ENCODE data around the gene TRIM39.

TRIM39 gene

GRCh38 chr6:30328397-30328796 lies 1.7 kb downstream of the TRIM39 start:
- no peak for DNase-seq

- DNase-seq, result no peak
These were observed 2.6 kb downstream of the TRIM39 start for GRCh38 chr6:30329331-30329730.

- DNase-seq, result no peak
These were observed 5.3 kb downstream of the TRIM39 start for GRCh38 chr6:30331981-30332380.

- DNase-seq, result no peak
These were observed 7.5 kb downstream of the TRIM39 start for GRCh38 chr6:30334075-30334783.

GRCh38 chr6:30340589-30341054 lies 13.9 kb downstream of the TRIM39 start:
- no peak for DNase-seq

- no peak for DNase-seq
These were observed 14.5 kb downstream of the TRIM39 start for GRCh38 chr6:30341218-30341617.

- DNase-seq, result no peak
These were observed 15.0 kb downstream of the TRIM39 start for GRCh38 chr6:30341728-30342127.

GRCh38 chr6:30344191-30344867 lies 17.6 kb downstream of the TRIM39 start:
- no peak for DNase-seq

GRCh38 chr6:30344868-30345671 lies 18.3 kb downstream of the TRIM39 start, which contains the start of gene RPP21:
Gene RPP21 (plus strand): TSS chr6:30345156. CDS start chr6:30345172, 16 bp downstream.
- peak; percentile 70 for DNase-seq

- no peak for DNase-seq
These were observed 19.1 kb downstream of the TRIM39 start for GRCh38 chr6:30345852-30346251.

- DNase-seq, result no peak
These were observed 22.2 kb downstream of the TRIM39 start for GRCh38 chr6:30348957-30349356.

GRCh38 chr6:30349421-30350177 lies 22.9 kb downstream of the TRIM39 start:
- no peak for DNase-seq

GRCh38 chr6:30350524-30350923 lies 23.8 kb downstream of the TRIM39 start:
- DNase-seq, result no peak

GRCh38 chr6:30352550-30352949 lies 25.8 kb downstream of the TRIM39 start:
- no peak for DNase-seq

GRCh38 chr6:30355281-30355680 lies 28.6 kb downstream of the TRIM39 start:
- DNase-seq, result no peak

GRCh38 chr6:30356536-30356935 lies 29.8 kb downstream of the TRIM39 start:
- DNase-seq, result no peak

GRCh38 chr6:30357678-30358540 lies 31.2 kb downstream of the TRIM39 start:
- DNase-seq, result peak; percentile 29

GRCh38 chr6:30359276-30359675 lies 32.5 kb downstream of the TRIM39 start:
- DNase-seq, result no peak

GRCh38 chr6:30360139-30360538 lies 33.4 kb downstream of the TRIM39 start:
- no peak for DNase-seq

- no peak for DNase-seq
These were observed 34.9 kb downstream of the TRIM39 start for GRCh38 chr6:30361661-30362060.

GRCh38 chr6:30363459-30363858 lies 36.7 kb downstream of the TRIM39 start:
- DNase-seq, result no peak

- DNase-seq, result no peak
These were observed 37.9 kb downstream of the TRIM39 start for GRCh38 chr6:30364591-30364990.

Data from NCI-H1092 treated with DMSO at 0.1 percent for 48 hours (cell line).